Suprapubic skin (tissue), 4 donors: ENCODE results near the gene RIIAD1. TPM values are rescaled to one million over a fixed set of nuclear protein-coding genes. Genes with fewer than 3 reads are reported as not detected.

ENCODE experiments used
- DNase-seq, 2 donors: peaks; one replicate each; pipeline ENCODE4 v3.0.0-alpha.2; 2019; ENCODE audit warnings: low spot score in 2 of 2
- H3K27ac ChIP-seq: fragments of 200-600 bp; sonication (generic); one replicate; pipeline ENCODE4 v1.5.1; 2019
- H3K27me3 ChIP-seq: fragments of 200-600 bp; sonication (generic); one replicate; pipeline ENCODE4 v1.5.1; 2019
- H3K36me3 ChIP-seq: fragments of 200-600 bp; sonication (generic); one replicate; pipeline ENCODE4 v1.5.1; 2019
- H3K4me1 ChIP-seq: fragments of 200-600 bp; sonication (generic); one replicate; pipeline ENCODE4 v1.5.1; 2019
- H3K4me3 ChIP-seq: fragments of 200-600 bp; sonication (generic); one replicate; pipeline ENCODE4 v1.5.1; 2019; ENCODE audit warnings: mild to moderate bottlenecking
- H3K9me3 ChIP-seq: fragments of 200-600 bp; sonication (generic); one replicate; pipeline ENCODE4 v1.5.1; 2019
- EP300 ChIP-seq: sonication (generic); formaldehyde crosslinking; IDR thresholded peaks from one replicate; pipeline ENCODE4 v1.6.1; 2017; ENCODE audit warnings: antibody characterized with exemption
- POLR2A ChIP-seq, 2 donors: fragments of 450-650 bp; IDR thresholded peaks; one replicate each; pipeline ENCODE4 v1.6.1; 2017; ENCODE audit warnings: antibody characterized with exemption in 2 of 2, mild to moderate bottlenecking in 2 of 2, moderate library complexity in 2 of 2
- POLR2AphosphoS5 ChIP-seq, 3 donors: sonication (generic); formaldehyde crosslinking; IDR thresholded peaks; one replicate each; pipeline ENCODE4 v1.6.1; 2017; ENCODE audit warnings: antibody characterized with exemption in 3 of 3
- WGBS: methylation state at CpG from one replicate; pipeline ENCODE4 v1.1.5; 2018; 5-methylcytosine and 5-hydroxymethylcytosine counted together
- total RNA-seq, 4 donors: library from RNA; depleted of rRNA; stranded (reverse); fragments of >200 nt; gene quantifications; one replicate each; pipeline ENCODE4 v1.1.0, GENCODE V29; 2016
- TF ChIP-seq, protein P1 (sequence below), 2 donors: fragments of 200-600 bp in 1 of 2; fragments of 450-650 bp in 1 of 2; sonication (generic) in 1 of 2; IDR thresholded peaks; one replicate each; pipeline ENCODE4 v1.5.1; 2016 to 2019; ENCODE audit warnings: antibody characterized with exemption in 2 of 2, mild to moderate bottlenecking in 1 of 2, moderate library complexity in 1 of 2

The RIIAD1 gene
- total RNA-seq, 4 donors from 2014 or later: not detected

DNA sequence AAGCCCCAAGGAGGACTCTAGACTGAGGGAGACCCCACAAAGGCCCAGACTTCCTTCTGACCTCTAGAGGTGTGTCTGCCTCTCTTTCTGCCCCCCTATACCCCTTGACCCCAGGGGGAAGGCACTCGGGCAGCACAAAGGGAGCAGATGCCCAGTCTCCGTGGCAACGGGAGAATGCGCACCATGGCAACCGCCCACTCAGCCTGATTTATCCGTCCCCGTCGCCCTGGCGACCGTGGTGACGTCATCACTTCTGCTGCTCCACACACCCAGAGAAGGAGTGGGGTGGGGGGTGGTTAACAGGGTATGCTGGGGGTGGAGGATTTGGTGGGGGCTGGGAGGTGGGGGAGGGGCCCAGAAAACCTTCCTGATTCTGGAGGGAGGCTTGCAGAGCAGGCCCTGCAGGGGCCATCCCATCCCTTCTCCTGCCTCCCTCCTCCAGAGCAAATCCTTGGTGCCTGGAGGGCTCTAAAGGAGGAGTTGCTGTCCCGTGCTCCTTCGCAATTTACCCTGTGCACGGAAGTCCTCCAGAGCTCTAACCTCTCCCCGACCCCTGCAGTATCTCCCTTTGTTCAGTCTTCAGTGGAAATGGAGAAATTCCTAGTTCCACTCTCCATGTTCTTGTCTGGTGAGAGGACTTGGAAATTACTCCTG is 11.0 kb upstream of the RIIAD1 start:
- Histone ChIP-seq H3K27ac (no peak overlapping the region), H3K36me3 (no peaks in the 10 kb centered on the region), H3K9me3 (no peaks in the 10 kb centered on the region), H3K4me1 (peaks cover 4% of the 10 kb centered on the region), H3K27me3 (no peaks in the 10 kb centered on the region), H3K4me3 (no peak overlapping the region)
- 46% methylated on average over 14 of the region's 15 CpGs for WGBS
- no peak for DNase-seq
- TF ChIP-seq POLR2AphosphoS5 (IDR thresholded peaks at IDR 0.05) (no peak), POLR2A (IDR thresholded peaks at IDR 0.05) (no peak), EP300 (no peak)
- TF ChIP-seq, protein P1, sequence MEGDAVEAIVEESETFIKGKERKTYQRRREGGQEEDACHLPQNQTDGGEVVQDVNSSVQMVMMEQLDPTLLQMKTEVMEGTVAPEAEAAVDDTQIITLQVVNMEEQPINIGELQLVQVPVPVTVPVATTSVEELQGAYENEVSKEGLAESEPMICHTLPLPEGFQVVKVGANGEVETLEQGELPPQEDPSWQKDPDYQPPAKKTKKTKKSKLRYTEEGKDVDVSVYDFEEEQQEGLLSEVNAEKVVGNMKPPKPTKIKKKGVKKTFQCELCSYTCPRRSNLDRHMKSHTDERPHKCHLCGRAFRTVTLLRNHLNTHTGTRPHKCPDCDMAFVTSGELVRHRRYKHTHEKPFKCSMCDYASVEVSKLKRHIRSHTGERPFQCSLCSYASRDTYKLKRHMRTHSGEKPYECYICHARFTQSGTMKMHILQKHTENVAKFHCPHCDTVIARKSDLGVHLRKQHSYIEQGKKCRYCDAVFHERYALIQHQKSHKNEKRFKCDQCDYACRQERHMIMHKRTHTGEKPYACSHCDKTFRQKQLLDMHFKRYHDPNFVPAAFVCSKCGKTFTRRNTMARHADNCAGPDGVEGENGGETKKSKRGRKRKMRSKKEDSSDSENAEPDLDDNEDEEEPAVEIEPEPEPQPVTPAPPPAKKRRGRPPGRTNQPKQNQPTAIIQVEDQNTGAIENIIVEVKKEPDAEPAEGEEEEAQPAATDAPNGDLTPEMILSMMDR (IDR thresholded peaks at IDR 0.05): no peak

DNA sequence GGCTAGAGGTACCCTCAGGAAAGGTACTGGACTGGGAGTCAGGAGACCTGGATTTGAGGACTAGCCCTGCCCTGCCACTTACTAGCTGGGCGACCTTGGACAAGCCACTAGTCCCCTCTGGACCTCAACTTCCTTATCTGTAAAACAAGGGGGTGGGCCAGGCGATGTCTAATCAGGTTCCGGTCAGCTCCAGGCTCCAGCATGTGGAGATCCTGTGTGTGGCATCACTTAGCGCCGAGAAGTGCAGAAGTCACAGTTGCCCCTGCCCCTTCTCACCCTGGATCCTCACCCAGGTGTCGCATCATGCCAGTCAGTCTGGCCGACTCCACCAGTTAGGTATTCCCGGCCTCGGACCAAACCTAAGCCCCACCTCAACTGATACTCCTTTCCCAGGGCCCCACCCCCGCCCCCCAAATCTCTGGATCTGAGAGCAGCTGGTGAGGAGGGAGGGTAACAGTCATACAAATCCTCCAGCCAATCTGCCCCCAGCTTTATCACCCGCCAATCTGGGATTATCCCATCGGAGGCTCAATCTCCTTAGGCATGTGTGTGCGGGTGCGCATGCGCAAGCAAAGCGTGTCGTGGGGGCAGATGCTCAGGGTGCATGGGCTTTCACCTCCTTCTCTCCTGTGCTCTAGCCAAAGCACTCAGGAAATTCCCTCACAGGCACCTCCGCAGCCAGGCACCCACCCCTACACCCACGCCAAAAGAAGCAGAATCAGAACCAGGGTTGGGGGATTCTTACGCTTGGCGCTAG is 10.1 kb upstream of the RIIAD1 start:
- peaks cover 4% of the 10 kb centered on the region for H3K4me1 ChIP-seq
- no peak overlapping the region for H3K27ac ChIP-seq
- H3K4me3 ChIP-seq: no peak overlapping the region
- TF ChIP-seq EP300: no peak
- TF ChIP-seq POLR2AphosphoS5 (IDR thresholded peaks at IDR 0.05): no peak
- no peak for TF ChIP-seq POLR2A (IDR thresholded peaks at IDR 0.05)
- TF ChIP-seq, protein P1 (IDR thresholded peaks at IDR 0.05): no peak
- no peak for DNase-seq
- H3K9me3 ChIP-seq: no peaks in the 10 kb centered on the region
- 82% methylated on average over 19 of the region's 21 CpGs for WGBS
- no peaks in the 10 kb centered on the region for H3K36me3 ChIP-seq
- H3K27me3 ChIP-seq: peaks cover 7% of the 10 kb centered on the region

DNA sequence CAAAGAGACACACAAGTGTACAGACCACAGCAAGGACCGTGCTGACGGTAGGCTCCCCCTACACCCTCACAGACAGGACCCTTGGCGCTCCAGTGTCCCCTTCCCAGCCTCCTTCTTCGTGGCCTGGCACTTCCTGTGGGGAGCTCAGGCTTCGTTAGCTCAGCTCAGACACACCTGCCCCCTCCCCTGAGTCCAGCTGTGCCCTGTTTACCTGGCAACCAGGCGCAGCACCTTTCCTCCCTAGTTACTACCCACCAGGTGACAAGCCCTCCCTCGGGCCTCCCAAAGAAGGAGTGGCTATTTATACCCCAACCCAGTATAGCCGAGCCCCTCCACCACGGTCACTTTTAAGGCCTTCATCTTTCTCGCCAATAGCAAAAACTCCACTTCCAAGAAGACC is 9.4 kb upstream of the RIIAD1 start:
- Histone ChIP-seq H3K36me3 (no peaks in the 10 kb centered on the region), H3K4me3 (no peak overlapping the region), H3K27ac (no peak overlapping the region), H3K9me3 (no peaks in the 10 kb centered on the region), H3K4me1 (peaks cover 10% of the 10 kb centered on the region), H3K27me3 (peaks cover 14% of the 10 kb centered on the region)
- DNase-seq: no peak
- 75% methylated on average over 10 of the region's 10 CpGs for WGBS
- TF ChIP-seq EP300: no peak
- no peak for TF ChIP-seq POLR2AphosphoS5 (IDR thresholded peaks at IDR 0.05)
- TF ChIP-seq POLR2A (IDR thresholded peaks at IDR 0.05): no peak
- TF ChIP-seq, protein P1 (IDR thresholded peaks at IDR 0.05): no peak

DNA sequence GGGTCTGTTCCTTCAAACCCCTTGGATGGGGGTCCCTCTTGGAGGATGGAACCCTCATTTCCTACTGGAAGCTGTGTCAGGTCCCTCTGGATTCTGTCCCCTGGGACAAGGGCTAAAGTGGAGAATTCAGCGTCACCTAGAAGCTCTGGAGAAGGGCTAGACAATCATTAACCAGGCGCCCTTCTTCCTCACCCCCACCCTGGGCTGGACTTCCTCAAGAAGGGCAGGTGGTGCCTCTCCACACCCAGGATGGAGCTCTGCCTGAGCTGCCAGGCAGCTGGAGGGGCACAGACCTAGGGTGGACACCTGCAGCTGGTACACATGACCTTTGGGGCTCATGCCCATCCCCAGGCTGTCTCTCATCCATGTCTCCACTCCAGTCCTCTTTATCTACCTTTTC is 8.3 kb upstream of the RIIAD1 start:
- no peak overlapping the region for H3K4me3 ChIP-seq
- H3K9me3 ChIP-seq: no peaks in the 10 kb centered on the region
- TF ChIP-seq, protein P1 (IDR thresholded peaks at IDR 0.05): no peak
- TF ChIP-seq POLR2A (IDR thresholded peaks at IDR 0.05): no peak
- no peak for TF ChIP-seq POLR2AphosphoS5 (IDR thresholded peaks at IDR 0.05)
- TF ChIP-seq EP300: no peak
- peaks cover 18% of the 10 kb centered on the region for H3K4me1 ChIP-seq
- peaks cover 22% of the 10 kb centered on the region for H3K27me3 ChIP-seq
- H3K36me3 ChIP-seq: no peaks in the 10 kb centered on the region
- 100% methylated on average over 2 of the region's 2 CpGs for WGBS
- H3K27ac ChIP-seq: no peak overlapping the region
- no peak for DNase-seq

DNA sequence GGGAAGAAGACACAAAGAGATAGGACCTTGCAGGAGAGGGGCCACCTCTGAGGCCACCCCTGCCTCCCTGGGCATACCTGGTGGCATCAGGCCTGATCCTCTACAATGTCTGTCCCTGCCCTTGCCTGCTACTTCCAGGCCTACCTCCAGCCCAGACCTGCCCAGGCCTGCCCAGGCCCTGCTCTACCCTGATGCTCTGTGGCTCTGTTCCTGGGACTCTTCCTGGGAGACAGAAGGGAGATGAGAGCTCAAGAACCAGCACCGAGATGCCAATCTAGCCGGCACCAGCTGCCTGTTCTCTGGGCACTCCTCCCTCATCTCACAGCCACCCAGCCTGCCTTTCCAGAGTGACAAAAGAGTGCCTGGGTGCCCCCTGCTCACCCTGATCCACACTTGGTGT is 7.4 kb upstream of the RIIAD1 start:
- Histone ChIP-seq H3K9me3 (no peaks in the 10 kb centered on the region), H3K4me1 (peaks cover 18% of the 10 kb centered on the region), H3K27me3 (peaks cover 22% of the 10 kb centered on the region), H3K36me3 (no peaks in the 10 kb centered on the region), H3K4me3 (no peak overlapping the region), H3K27ac (no peak overlapping the region)
- no CpG with 5 or more reads among the region's 2 CpGs for WGBS
- TF ChIP-seq, protein P1 (IDR thresholded peaks at IDR 0.05): no peak
- TF ChIP-seq POLR2A (IDR thresholded peaks at IDR 0.05) (no peak), EP300 (no peak), POLR2AphosphoS5 (IDR thresholded peaks at IDR 0.05) (no peak)
- no peak for DNase-seq
